Gastroesophageal sphincter (tissue), 3 donors: Measurements from ENCODE around the gene BRD7.

Experiments used
- POLR2A ChIP-seq, 2 donors: fragments of 450-650 bp; IDR thresholded peaks; one replicate each; pipeline ENCODE4 v1.6.1; 2017; ENCODE audit warnings: antibody characterized with exemption in 2 of 2, mild to moderate bottlenecking in 2 of 2, moderate library complexity in 1 of 2
- TF ChIP-seq, protein P1 (sequence below), 4 experiments: fragments of 200-600 bp in 2 of 4; fragments of 450-650 bp in 2 of 4; sonication (generic) in 1 of 4; IDR thresholded peaks; one replicate each; pipeline ENCODE4 v1.5.1; 2017 to 2019; ENCODE audit warnings: antibody characterized with exemption in 4 of 4, mild to moderate bottlenecking in 2 of 4, moderate library complexity in 2 of 4

DNA sequence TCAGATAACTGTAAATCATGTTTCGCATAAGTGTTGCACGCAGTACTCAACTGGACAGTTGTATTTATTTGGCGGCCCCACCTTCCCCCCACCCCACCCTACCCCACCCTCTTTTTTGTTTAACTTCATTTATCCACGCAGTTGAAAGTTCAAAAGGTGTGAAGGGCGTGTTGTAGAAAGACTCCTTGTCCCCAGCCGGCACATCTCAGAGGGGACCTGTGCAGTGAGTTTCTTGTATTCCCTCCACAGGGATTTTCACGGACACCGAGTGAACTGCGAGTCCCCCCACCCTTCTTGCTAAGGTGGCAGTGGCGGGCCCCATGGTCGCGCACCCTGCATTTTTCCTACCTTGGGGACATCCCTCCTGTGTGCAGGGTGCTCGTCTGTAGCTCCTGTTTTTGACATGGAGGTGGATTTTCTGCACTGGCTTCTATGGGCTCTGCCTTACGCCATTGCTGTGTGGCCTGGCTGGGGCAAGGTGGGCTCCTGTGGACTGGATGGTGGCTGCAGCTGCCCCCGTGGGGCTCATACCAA, 66.2 kb downstream of the BRD7 start:
- TF ChIP-seq, protein P1, sequence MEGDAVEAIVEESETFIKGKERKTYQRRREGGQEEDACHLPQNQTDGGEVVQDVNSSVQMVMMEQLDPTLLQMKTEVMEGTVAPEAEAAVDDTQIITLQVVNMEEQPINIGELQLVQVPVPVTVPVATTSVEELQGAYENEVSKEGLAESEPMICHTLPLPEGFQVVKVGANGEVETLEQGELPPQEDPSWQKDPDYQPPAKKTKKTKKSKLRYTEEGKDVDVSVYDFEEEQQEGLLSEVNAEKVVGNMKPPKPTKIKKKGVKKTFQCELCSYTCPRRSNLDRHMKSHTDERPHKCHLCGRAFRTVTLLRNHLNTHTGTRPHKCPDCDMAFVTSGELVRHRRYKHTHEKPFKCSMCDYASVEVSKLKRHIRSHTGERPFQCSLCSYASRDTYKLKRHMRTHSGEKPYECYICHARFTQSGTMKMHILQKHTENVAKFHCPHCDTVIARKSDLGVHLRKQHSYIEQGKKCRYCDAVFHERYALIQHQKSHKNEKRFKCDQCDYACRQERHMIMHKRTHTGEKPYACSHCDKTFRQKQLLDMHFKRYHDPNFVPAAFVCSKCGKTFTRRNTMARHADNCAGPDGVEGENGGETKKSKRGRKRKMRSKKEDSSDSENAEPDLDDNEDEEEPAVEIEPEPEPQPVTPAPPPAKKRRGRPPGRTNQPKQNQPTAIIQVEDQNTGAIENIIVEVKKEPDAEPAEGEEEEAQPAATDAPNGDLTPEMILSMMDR (IDR thresholded peaks at IDR 0.05) = no peak
- no peak for TF ChIP-seq POLR2A (IDR thresholded peaks at IDR 0.05)
